Tibial nerve (tissue), 4 donors: ENCODE measurements around the gene TENM4.

ENCODE experiments used
- EP300 ChIP-seq, 2 donors: sonication (generic); formaldehyde crosslinking; IDR thresholded peaks; one replicate each; pipeline ENCODE4 v1.6.1; 2017; ENCODE audit warnings: antibody characterized with exemption in 2 of 2, mild to moderate bottlenecking in 1 of 2
- TF ChIP-seq, protein P1 (sequence below), 5 experiments: fragments of 200-600 bp in 3 of 5; fragments of 450-650 bp in 2 of 5; sonication (generic) in 3 of 5; IDR thresholded peaks; one replicate each; pipeline ENCODE4 v1.5.1; 2016 to 2019; ENCODE audit warnings: antibody characterized with exemption in 5 of 5, mild to moderate bottlenecking in 3 of 5, moderate library complexity in 2 of 5

DNA sequence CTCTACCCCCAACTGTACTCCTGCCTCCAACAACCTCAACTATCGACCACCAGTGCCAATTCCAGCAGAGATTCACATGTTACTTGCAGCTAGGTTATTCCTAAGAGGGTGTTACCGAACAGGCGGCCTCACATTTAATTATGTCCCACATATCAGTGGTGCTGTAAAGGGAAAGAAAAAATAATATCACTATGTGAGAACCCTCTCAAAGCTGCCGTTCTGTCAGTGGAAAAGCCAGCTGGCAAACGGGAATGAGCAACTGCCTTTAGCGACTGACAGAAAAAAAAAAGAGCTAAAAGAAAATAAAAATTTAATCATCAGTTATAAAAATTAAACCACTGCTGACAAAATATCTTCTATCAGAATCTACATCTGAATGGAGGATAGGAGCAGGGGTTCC lies 595.3 kb downstream of the TENM4 start:
- TF ChIP-seq, protein P1, sequence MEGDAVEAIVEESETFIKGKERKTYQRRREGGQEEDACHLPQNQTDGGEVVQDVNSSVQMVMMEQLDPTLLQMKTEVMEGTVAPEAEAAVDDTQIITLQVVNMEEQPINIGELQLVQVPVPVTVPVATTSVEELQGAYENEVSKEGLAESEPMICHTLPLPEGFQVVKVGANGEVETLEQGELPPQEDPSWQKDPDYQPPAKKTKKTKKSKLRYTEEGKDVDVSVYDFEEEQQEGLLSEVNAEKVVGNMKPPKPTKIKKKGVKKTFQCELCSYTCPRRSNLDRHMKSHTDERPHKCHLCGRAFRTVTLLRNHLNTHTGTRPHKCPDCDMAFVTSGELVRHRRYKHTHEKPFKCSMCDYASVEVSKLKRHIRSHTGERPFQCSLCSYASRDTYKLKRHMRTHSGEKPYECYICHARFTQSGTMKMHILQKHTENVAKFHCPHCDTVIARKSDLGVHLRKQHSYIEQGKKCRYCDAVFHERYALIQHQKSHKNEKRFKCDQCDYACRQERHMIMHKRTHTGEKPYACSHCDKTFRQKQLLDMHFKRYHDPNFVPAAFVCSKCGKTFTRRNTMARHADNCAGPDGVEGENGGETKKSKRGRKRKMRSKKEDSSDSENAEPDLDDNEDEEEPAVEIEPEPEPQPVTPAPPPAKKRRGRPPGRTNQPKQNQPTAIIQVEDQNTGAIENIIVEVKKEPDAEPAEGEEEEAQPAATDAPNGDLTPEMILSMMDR (IDR thresholded peaks at IDR 0.05): no peak
- no peak for TF ChIP-seq EP300 (IDR thresholded peaks at IDR 0.05)
